HL-60 (cell line): ENCODE measurements around the gene OTOL1.

Source experiments
- DNase-seq, 2 experiments: peaks; one replicate each; pipeline ENCODE4 v3.0.0-alpha.2; 2010 to 2020; ENCODE audit warnings: low read depth in 1 of 2, low spot score in 1 of 2
- H3K27ac ChIP-seq: fragments of 250-450 bp; sonication (Bioruptor Pico); replicated peaks from 2 replicates; pipeline ENCODE4 v1.5.1; 2020; ENCODE audit warnings: mild to moderate bottlenecking, moderate library complexity
- H3K27me3 ChIP-seq: fragments of 250-450 bp; sonication (Bioruptor Pico); 2 replicates; pipeline ENCODE4 v1.5.1; 2021; ENCODE audit warnings: mild to moderate bottlenecking, moderate library complexity; ENCODE audit not compliant: insufficient read depth, poor library complexity, severe bottlenecking
- H3K4me3 ChIP-seq: replicated peaks from 2 replicates; pipeline ENCODE4 v1.5.1; 2011; ENCODE audit warnings: mild to moderate bottlenecking, control low read depth, low read length; ENCODE audit not compliant: insufficient read depth
- GABPA ChIP-seq: IDR thresholded peaks from 2 replicates; pipeline ENCODE4 v1.6.1; 2012; ENCODE audit warnings: low read depth
- POLR2AphosphoS5 ChIP-seq: IDR thresholded peaks from 2 replicates; pipeline ENCODE4 v1.6.1; 2012; ENCODE audit warnings: low read depth
- SPI1 ChIP-seq: IDR thresholded peaks from 2 replicates; pipeline ENCODE4 v1.6.1; 2012; ENCODE audit warnings: low read depth, mild to moderate bottlenecking, borderline replicate concordance
- long read RNA-seq: library from polyadenylated mRNA; unstranded; transcript quantifications from one replicate; pipeline ENCODE4 v2.0.0, GENCODE V29; 2020
- TF ChIP-seq, protein P1 (sequence below): IDR thresholded peaks from 2 replicates; pipeline ENCODE4 v1.6.1; 2012; ENCODE audit warnings: low read depth; ENCODE audit not compliant: insufficient replicate concordance
- TF ChIP-seq, protein P2 (sequence below): IDR thresholded peaks from one replicate; pipeline ENCODE4 v1.5.1; 2011; ENCODE audit warnings: low read length, control low read depth, inconsistent platforms; ENCODE audit not compliant: insufficient read depth

Gene OTOL1
- long read RNA-seq: 0 reads

DNA sequence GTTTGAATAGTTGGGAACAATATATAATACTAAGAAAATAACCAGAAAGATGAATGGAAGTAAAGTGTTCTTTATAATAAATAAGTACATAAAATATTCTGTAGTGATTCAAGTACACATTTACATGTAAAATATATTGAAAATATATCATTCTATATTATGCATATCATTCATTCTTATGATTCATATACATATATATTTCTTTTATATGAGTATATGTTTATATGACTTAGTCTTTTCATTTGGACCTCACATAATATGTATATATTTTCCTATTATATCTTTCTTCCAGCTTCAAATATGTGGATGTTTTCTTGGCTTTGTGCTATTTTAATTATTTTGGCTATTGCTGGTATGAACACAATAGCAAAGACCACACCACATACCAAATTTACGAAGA, at the start of gene OTOL1:
OTOL1 (plus strand) TSS at position 301 of the 400 bp plus-strand sequence; CDS start at position 301, 0 bp downstream.
- TF ChIP-seq, protein P1, sequence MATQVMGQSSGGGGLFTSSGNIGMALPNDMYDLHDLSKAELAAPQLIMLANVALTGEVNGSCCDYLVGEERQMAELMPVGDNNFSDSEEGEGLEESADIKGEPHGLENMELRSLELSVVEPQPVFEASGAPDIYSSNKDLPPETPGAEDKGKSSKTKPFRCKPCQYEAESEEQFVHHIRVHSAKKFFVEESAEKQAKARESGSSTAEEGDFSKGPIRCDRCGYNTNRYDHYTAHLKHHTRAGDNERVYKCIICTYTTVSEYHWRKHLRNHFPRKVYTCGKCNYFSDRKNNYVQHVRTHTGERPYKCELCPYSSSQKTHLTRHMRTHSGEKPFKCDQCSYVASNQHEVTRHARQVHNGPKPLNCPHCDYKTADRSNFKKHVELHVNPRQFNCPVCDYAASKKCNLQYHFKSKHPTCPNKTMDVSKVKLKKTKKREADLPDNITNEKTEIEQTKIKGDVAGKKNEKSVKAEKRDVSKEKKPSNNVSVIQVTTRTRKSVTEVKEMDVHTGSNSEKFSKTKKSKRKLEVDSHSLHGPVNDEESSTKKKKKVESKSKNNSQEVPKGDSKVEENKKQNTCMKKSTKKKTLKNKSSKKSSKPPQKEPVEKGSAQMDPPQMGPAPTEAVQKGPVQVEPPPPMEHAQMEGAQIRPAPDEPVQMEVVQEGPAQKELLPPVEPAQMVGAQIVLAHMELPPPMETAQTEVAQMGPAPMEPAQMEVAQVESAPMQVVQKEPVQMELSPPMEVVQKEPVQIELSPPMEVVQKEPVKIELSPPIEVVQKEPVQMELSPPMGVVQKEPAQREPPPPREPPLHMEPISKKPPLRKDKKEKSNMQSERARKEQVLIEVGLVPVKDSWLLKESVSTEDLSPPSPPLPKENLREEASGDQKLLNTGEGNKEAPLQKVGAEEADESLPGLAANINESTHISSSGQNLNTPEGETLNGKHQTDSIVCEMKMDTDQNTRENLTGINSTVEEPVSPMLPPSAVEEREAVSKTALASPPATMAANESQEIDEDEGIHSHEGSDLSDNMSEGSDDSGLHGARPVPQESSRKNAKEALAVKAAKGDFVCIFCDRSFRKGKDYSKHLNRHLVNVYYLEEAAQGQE: no peak
- TF ChIP-seq, protein P2, sequence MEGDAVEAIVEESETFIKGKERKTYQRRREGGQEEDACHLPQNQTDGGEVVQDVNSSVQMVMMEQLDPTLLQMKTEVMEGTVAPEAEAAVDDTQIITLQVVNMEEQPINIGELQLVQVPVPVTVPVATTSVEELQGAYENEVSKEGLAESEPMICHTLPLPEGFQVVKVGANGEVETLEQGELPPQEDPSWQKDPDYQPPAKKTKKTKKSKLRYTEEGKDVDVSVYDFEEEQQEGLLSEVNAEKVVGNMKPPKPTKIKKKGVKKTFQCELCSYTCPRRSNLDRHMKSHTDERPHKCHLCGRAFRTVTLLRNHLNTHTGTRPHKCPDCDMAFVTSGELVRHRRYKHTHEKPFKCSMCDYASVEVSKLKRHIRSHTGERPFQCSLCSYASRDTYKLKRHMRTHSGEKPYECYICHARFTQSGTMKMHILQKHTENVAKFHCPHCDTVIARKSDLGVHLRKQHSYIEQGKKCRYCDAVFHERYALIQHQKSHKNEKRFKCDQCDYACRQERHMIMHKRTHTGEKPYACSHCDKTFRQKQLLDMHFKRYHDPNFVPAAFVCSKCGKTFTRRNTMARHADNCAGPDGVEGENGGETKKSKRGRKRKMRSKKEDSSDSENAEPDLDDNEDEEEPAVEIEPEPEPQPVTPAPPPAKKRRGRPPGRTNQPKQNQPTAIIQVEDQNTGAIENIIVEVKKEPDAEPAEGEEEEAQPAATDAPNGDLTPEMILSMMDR: no peak
- TF ChIP-seq SPI1 (no peak), POLR2AphosphoS5 (no peak)
- H3K4me3 ChIP-seq: no peak within 1 kb of the TSS
- no peak for DNase-seq
- H3K27ac ChIP-seq: no peak within 1 kb of the TSS
- no peaks in the 10 kb centered on the region for H3K27me3 ChIP-seq

DNA sequence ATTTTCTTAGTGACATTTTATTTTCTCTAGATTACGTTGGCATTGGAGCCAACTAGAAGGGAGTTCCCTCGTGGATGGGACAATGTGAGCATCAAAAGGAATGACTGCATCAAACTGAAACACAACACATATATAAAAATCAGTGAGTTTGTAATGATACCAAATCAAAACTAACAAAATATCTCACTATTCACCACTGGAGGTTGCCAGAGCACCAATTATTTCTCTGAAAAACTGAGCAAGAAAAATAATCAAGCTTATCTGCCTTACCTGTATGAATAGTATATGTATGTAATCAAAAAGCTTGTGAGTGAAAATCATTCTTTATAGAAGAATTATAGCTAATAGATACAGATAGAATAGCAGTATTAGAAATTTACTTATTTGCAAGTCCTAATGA, 46.8 kb upstream of the OTOL1 start:
- TF ChIP-seq GABPA: no peak
- TF ChIP-seq, protein P2: no peak
- no peak for TF ChIP-seq SPI1
- no peak for TF ChIP-seq POLR2AphosphoS5
- TF ChIP-seq, protein P1: no peak
- no peak overlapping the region for H3K4me3 ChIP-seq

DNA sequence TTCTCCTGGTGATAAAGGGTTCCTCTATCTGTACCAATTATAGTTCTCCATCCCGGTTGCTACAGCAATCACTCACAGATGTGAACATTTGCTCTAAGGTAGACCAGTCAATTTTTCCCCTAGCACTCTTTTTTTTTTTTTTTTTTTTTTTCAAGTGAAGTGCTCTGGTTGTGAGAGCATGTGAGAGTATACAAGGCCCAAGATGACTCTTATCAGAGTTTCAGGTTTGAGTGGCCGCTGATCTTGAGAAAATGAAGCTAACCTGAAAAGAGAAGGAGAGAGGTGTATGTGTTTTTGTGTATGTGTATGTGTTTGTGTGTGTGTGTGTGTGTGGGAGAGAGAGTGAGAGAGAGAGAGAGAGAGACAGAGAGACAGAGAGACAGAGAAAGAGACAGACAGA, 44.4 kb upstream of the OTOL1 start:
- no peak for DNase-seq
- TF ChIP-seq, protein P1: no peak
- TF ChIP-seq SPI1 (no peak), GABPA (no peak), POLR2AphosphoS5 (no peak)
- TF ChIP-seq, protein P2: no peak
- no peaks in the 10 kb centered on the region for H3K27me3 ChIP-seq
- no peak overlapping the region for H3K4me3 ChIP-seq
- H3K27ac ChIP-seq: no peak overlapping the region

More for the DNA sequence above, 46.8 kb upstream of the OTOL1 start:
- DNase-seq: no peak
- no peak overlapping the region for H3K27ac ChIP-seq
- H3K27me3 ChIP-seq: no peaks in the 10 kb centered on the region
